Panc1 (cell line): Measurements from ENCODE around the gene NPW. TPM values are rescaled to one million over a fixed set of nuclear protein-coding genes. Genes with fewer than 3 reads are reported as not detected.

Experiments
- ATAC-seq: fragments of 200-7000 bp; cut with Tn5 transposase; 2 replicates; pipeline ENCODE4 v1.9.1; 2020; ENCODE audit warnings: mild to moderate bottlenecking, moderate library complexity
- BruUV-seq: library from RNA; stranded (reverse); fragments of 400-500 nt; replicated peaks from 2 replicates; lab custom pipeline; 2021; lab: Mats Ljungman, UMichigan
- CTCF ChIA-PET: fragments of 300-600 bp; sonication (Branson Sonifier 250); formaldehyde crosslinking; loops from one replicate; lab custom pipeline; 2022; ENCODE audit warnings: antibody characterized with exemption; lab: Charles Lee
- POLR2A ChIA-PET: fragments of 300-600 bp; sonication (Branson Sonifier 250); formaldehyde crosslinking; loops from one replicate; lab custom pipeline; 2022; ENCODE audit warnings: antibody characterized with exemption; lab: Charles Lee
- DNase-seq: peaks from one replicate; pipeline ENCODE4 v3.0.0-alpha.2; 2010; ENCODE audit warnings: low read depth, low spot score
- H3K27ac ChIP-seq: 2 replicates; pipeline ENCODE4 v1.5.1; 2011; ENCODE audit warnings: mild to moderate bottlenecking, low read length, inconsistent platforms
- H3K27me3 ChIP-seq: fragments of 200-500 bp; sonication (Bioruptor generic); 2 replicates; pipeline ENCODE4 v1.6.0; 2014; ENCODE audit warnings: low read length, inconsistent platforms; ENCODE audit not compliant: control insufficient read depth, insufficient read depth
- H3K36me3 ChIP-seq: fragments of 200-500 bp; sonication (Bioruptor generic); 2 replicates; pipeline ENCODE4 v1.5.1; 2014; ENCODE audit warnings: inconsistent platforms, mild to moderate bottlenecking, low read length, moderate library complexity; ENCODE audit not compliant: control insufficient read depth, insufficient read depth
- H3K4me1 ChIP-seq: 2 replicates; pipeline ENCODE4 v1.5.1; 2011; ENCODE audit warnings: inconsistent platforms, mild to moderate bottlenecking, low read length, moderate library complexity; ENCODE audit not compliant: control insufficient read depth, insufficient read depth
- H3K4me3 ChIP-seq, 2 experiments: 2 replicates each; pipeline ENCODE4 v1.5.1; 2011 to 2012; ENCODE audit warnings: low read depth in 2 of 2, low read length in 2 of 2, mild to moderate bottlenecking in 2 of 2, inconsistent platforms in 1 of 2, moderate library complexity in 1 of 2
- H3K9me3 ChIP-seq: fragments of 200-500 bp; sonication (Bioruptor generic); 2 replicates; pipeline ENCODE4 v1.5.1; 2014; ENCODE audit warnings: low read depth, mild to moderate bottlenecking, inconsistent platforms, low read length, moderate library complexity; ENCODE audit not compliant: control insufficient read depth, insufficient read depth
- CTCF ChIP-seq: fragments of 450-650 bp; IDR thresholded peaks from 2 replicates; pipeline ENCODE4 v1.5.1; 2017; ENCODE audit warnings: mild to moderate bottlenecking
- POLR2AphosphoS5 ChIP-seq: IDR thresholded peaks from 2 replicates; pipeline ENCODE4 v1.6.1; 2012; ENCODE audit warnings: mild to moderate bottlenecking, low read depth, low read length, moderate library complexity
- REST ChIP-seq, 2 experiments: IDR thresholded peaks; 2 replicates each; pipeline ENCODE4 v1.6.1; 2011 to 2012; ENCODE audit warnings: low read depth in 2 of 2, control low read depth in 1 of 2, low read length in 1 of 2, mild to moderate bottlenecking in 1 of 2, moderate library complexity in 1 of 2; ENCODE audit not compliant: insufficient read depth in 1 of 2
- SIN3A ChIP-seq: IDR thresholded peaks from 2 replicates; pipeline ENCODE4 v1.6.1; 2012; ENCODE audit warnings: low read depth, mild to moderate bottlenecking, low read length, moderate library complexity, borderline replicate concordance; ENCODE audit not compliant: insufficient read depth
- TCF7L2 ChIP-seq: IDR thresholded peaks from 2 replicates; pipeline ENCODE4 v1.6.1; 2011; ENCODE audit warnings: mild to moderate bottlenecking, low read depth, low read length, inconsistent platforms
- in situ Hi-C: cut with HindIII; loops from 2 replicates; pipeline ENCODE4 v1.10.0; 2016; ENCODE audit warnings: low sequenced_read_pairs, low pct_unique_long_range_greater_than_20kb
- intact Hi-C: fragments of 100-400 bp; cut with micrococcal nuclease; formaldehyde crosslinking; loops from one replicate; pipeline ENCODE4 v1.10.0; 2022; ENCODE audit not compliant: unreplicated experiment
- total RNA-seq: library from RNA; stranded (reverse); gene quantifications from one replicate; pipeline ENCODE4 v1.2.1, GENCODE V29; 2021; ENCODE audit not compliant: unreplicated experiment

Gene NPW
- total RNA-seq, 1 experiment from 2014 or later = 15.3 TPM

GRCh38 chr16:1979271-1980029 lies 40.1 kb upstream of the NPW start:
- BruUV-seq = no TSS peak
- ChIA-PET CTCF (no interaction called here), POLR2A (interaction anchor here (0.5 kb wide), 1 partner anchor 9 kb away, joined by 3 read pairs; no protein-coding TSS in a partner anchor)
- in situ Hi-C loops = no loop called here
- Histone ChIP-seq H3K9me3 (no peaks in the 10 kb centered on the region), H3K4me1 (peaks cover 36% of the 10 kb centered on the region), H3K36me3 (peaks cover under 1% of the 10 kb centered on the region; the same call in 1 of the 2 replicates), H3K4me3 (peak overlapping the region; percentile 4 to 11; a peak in 2 of 4 replicates), H3K27me3 (no peaks in the 10 kb centered on the region), H3K27ac (no peak overlapping the region)
- intact Hi-C loops = no loop called here
- no peak for TF ChIP-seq REST (IDR thresholded peaks at IDR 0.05; ENCODE audit: insufficient read depth in 1 of 2, low read depth in 2 of 2, low read length in 1 of 2)
- no peak for TF ChIP-seq CTCF
- no peak for TF ChIP-seq TCF7L2
- no peak for TF ChIP-seq SIN3A
- peak; percentile 41; the same call in 1 of the 2 replicates for TF ChIP-seq POLR2AphosphoS5
- no peak for DNase-seq
- ATAC-seq = peak; percentile 24

- no TSS peak for BruUV-seq
- Histone ChIP-seq H3K36me3 (peaks cover 7% of the 10 kb centered on the region; the same call in 1 of the 2 replicates), H3K4me1 (peaks cover 39% of the 10 kb centered on the region), H3K9me3 (no peaks in the 10 kb centered on the region), H3K4me3 (peak overlapping the region in 1 of 2 experiments; percentile 11; a peak in 1 of 4 replicates), H3K27me3 (no peaks in the 10 kb centered on the region), H3K27ac (no peak overlapping the region)
- in situ Hi-C loops = no loop called here
- TF ChIP-seq TCF7L2 = no peak
- no peak for TF ChIP-seq REST (IDR thresholded peaks at IDR 0.05; ENCODE audit: insufficient read depth in 1 of 2, low read depth in 2 of 2, low read length in 1 of 2)
- no peak for TF ChIP-seq SIN3A
- no peak for TF ChIP-seq POLR2AphosphoS5
- no peak for TF ChIP-seq CTCF
- DNase-seq = no peak
- ChIA-PET POLR2A (no interaction called here), CTCF (no interaction called here)
- intact Hi-C loops = no loop called here
- no peak for ATAC-seq
These were observed 39.4 kb upstream of the NPW start for GRCh38 chr16:1980030-1980769.
